Gastrocnemius medialis (tissue), 4 donors: ENCODE measurements around the gene BRI3.

Experiments used
- POLR2A ChIP-seq, 2 donors: fragments of 450-650 bp; IDR thresholded peaks; one replicate each; pipeline ENCODE4 v1.6.1; 2017; ENCODE audit warnings: antibody characterized with exemption in 2 of 2, mild to moderate bottlenecking in 2 of 2, moderate library complexity in 2 of 2
- TF ChIP-seq, protein P1 (sequence below), 5 experiments: fragments of 450-650 bp in 3 of 5; fragments of 200-600 bp in 2 of 5; sonication (generic) in 2 of 5; IDR thresholded peaks in 4 of 5; conservative IDR thresholded peaks in 1 of 5; 1 replicate in 4 of 5; 2 replicates in 1 of 5; pipeline ENCODE4 v1.5.1; 2016 to 2019; ENCODE audit warnings: antibody characterized with exemption in 5 of 5, mild to moderate bottlenecking in 3 of 5, moderate library complexity in 3 of 5

GRCh38 chr7:98312201-98312600 lies 30.7 kb downstream of the BRI3 start:
- TF ChIP-seq, protein P1, sequence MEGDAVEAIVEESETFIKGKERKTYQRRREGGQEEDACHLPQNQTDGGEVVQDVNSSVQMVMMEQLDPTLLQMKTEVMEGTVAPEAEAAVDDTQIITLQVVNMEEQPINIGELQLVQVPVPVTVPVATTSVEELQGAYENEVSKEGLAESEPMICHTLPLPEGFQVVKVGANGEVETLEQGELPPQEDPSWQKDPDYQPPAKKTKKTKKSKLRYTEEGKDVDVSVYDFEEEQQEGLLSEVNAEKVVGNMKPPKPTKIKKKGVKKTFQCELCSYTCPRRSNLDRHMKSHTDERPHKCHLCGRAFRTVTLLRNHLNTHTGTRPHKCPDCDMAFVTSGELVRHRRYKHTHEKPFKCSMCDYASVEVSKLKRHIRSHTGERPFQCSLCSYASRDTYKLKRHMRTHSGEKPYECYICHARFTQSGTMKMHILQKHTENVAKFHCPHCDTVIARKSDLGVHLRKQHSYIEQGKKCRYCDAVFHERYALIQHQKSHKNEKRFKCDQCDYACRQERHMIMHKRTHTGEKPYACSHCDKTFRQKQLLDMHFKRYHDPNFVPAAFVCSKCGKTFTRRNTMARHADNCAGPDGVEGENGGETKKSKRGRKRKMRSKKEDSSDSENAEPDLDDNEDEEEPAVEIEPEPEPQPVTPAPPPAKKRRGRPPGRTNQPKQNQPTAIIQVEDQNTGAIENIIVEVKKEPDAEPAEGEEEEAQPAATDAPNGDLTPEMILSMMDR (IDR thresholded peaks at IDR 0.05 in 4 of 5, conservative IDR thresholded peaks at IDR 0.05 in 1 of 5) = no peak
- no peak for TF ChIP-seq POLR2A (IDR thresholded peaks at IDR 0.05)
